IPS-18c (cell line): ENCODE results near the gene MICAL3.

Source experiments
- H3K4me3 ChIP-seq: 2 replicates; pipeline ENCODE4 v1.7.0; 2013; ENCODE audit warnings: low read depth, mild to moderate bottlenecking, low read length, moderate library complexity; ENCODE audit not compliant: insufficient read depth
- H3K9me3 ChIP-seq: one replicate; pipeline ENCODE4 v1.6.1; 2013; ENCODE audit warnings: mild to moderate bottlenecking, low read length, moderate library complexity; ENCODE audit not compliant: control insufficient read depth, insufficient read depth

The MICAL3 gene

GRCh38 chr22:17779286-17780115 is 244.9 kb downstream of the MICAL3 start:
- H3K9me3 ChIP-seq: no peaks in the 10 kb centered on the region
- H3K4me3 ChIP-seq: no peak overlapping the region

- no peak overlapping the region for H3K4me3 ChIP-seq
- no peaks in the 10 kb centered on the region for H3K9me3 ChIP-seq
Observed at GRCh38 chr22:17778412-17778976, 245.9 kb downstream of the MICAL3 start.

- Histone ChIP-seq H3K9me3 (no peaks in the 10 kb centered on the region), H3K4me3 (no peak overlapping the region)
Observed at GRCh38 chr22:17777717-17778044, 246.7 kb downstream of the MICAL3 start.

- H3K9me3 ChIP-seq: no peaks in the 10 kb centered on the region
- no peak overlapping the region for H3K4me3 ChIP-seq
Observed at GRCh38 chr22:17777005-17777716, 247.2 kb downstream of the MICAL3 start.

GRCh38 chr22:17775781-17776465 is 248.4 kb downstream of the MICAL3 start:
- Histone ChIP-seq H3K9me3 (no peaks in the 10 kb centered on the region), H3K4me3 (no peak overlapping the region)

GRCh38 chr22:17774926-17775685 is 249.3 kb downstream of the MICAL3 start:
- Histone ChIP-seq H3K9me3 (no peaks in the 10 kb centered on the region), H3K4me3 (peak overlapping the region; percentile 63; the same call in 1 of the 2 replicates)

GRCh38 chr22:17774206-17774925 is 250.0 kb downstream of the MICAL3 start, which contains the start of gene BID:
BID (minus strand) TSS chr22:17774469; CDS start chr22:17750116, 24,353 bp downstream.
- no peaks in the 10 kb centered on the region for H3K9me3 ChIP-seq

GRCh38 chr22:17773606-17774205 is 250.7 kb downstream of the MICAL3 start:
- Histone ChIP-seq H3K4me3 (peak overlapping the region; percentile 63), H3K9me3 (no peaks in the 10 kb centered on the region)

More at GRCh38 chr22:17774206-17774925, 250.0 kb downstream of the MICAL3 start, which contains the start of gene BID:
- H3K4me3 ChIP-seq: peak within 1 kb of the TSS; percentile 63

GRCh38 chr22:17772958-17773605 is 251.3 kb downstream of the MICAL3 start:
- no peaks in the 10 kb centered on the region for H3K9me3 ChIP-seq

GRCh38 chr22:17772249-17772957 is 252.0 kb downstream of the MICAL3 start:
- H3K9me3 ChIP-seq: no peaks in the 10 kb centered on the region
- H3K4me3 ChIP-seq: no peak overlapping the region

More at GRCh38 chr22:17772958-17773605, 251.3 kb downstream of the MICAL3 start:
- peak overlapping the region; percentile 63 for H3K4me3 ChIP-seq

GRCh38 chr22:17770180-17771077 is 253.9 kb downstream of the MICAL3 start:
- Histone ChIP-seq H3K4me3 (no peak overlapping the region), H3K9me3 (no peaks in the 10 kb centered on the region)

- no peak overlapping the region for H3K4me3 ChIP-seq
- no peaks in the 10 kb centered on the region for H3K9me3 ChIP-seq
Observed at GRCh38 chr22:17769716-17770082, 254.7 kb downstream of the MICAL3 start.

GRCh38 chr22:17769013-17769715 is 255.2 kb downstream of the MICAL3 start:
- Histone ChIP-seq H3K9me3 (no peaks in the 10 kb centered on the region), H3K4me3 (no peak overlapping the region)
